Transverse colon (tissue), 4 donors: Measurements from ENCODE around the gene KRT14. TPM values are rescaled to one million over a fixed set of nuclear protein-coding genes. Genes with fewer than 3 reads are reported as not detected.
"Not testable (repeated sequence)": the region's sequence is repeated elsewhere in the genome, so short reads cannot be mapped to it uniquely, and the experiment has no call there.

Experiments
- DNase-seq: peaks from one replicate; pipeline ENCODE4 v3.0.0-alpha.2; 2019
- H3K27ac ChIP-seq, 4 donors: fragments of 200-600 bp; sonication (generic); 2 replicates each; pipeline ENCODE4 v1.5.1; 2016 to 2018; ENCODE audit warnings: inconsistent platforms in 4 of 4
- H3K27me3 ChIP-seq: fragments of 200-600 bp; sonication (generic); 2 replicates; pipeline ENCODE4 v1.5.1; 2017; ENCODE audit warnings: inconsistent platforms
- H3K36me3 ChIP-seq, 4 donors: fragments of 200-600 bp; sonication (generic); 2 replicates each; pipeline ENCODE4 v1.5.1; 2017 to 2019; ENCODE audit warnings: inconsistent platforms in 4 of 4
- H3K4me1 ChIP-seq, 4 donors: fragments of 200-600 bp; sonication (generic); 2 replicates each; pipeline ENCODE4 v1.5.1; 2017 to 2020; ENCODE audit warnings: inconsistent platforms in 4 of 4
- H3K4me3 ChIP-seq, 4 donors: fragments of 200-600 bp; sonication (generic); 1 replicate in 1 of 4; 2 replicates in 3 of 4; pipeline versions ENCODE4 v1.5.1 to v1.6.1; 2017 to 2019; ENCODE audit warnings: inconsistent platforms in 4 of 4
- H3K9me3 ChIP-seq, 2 donors: fragments of 200-600 bp; sonication (generic); 2 replicates each; pipeline ENCODE4 v1.5.1; 2017 to 2019; ENCODE audit warnings: inconsistent platforms in 2 of 2
- CTCF ChIP-seq, 5 experiments: fragments of 200-600 bp in 3 of 5; fragments of 450-650 bp in 2 of 5; sonication (generic) in 3 of 5; IDR thresholded peaks; 1 replicate in 2 of 5; 2 replicates in 3 of 5; pipeline ENCODE4 v1.5.1; 2016 to 2017; ENCODE audit warnings: antibody characterized with exemption in 5 of 5, inconsistent platforms in 3 of 5, mild to moderate bottlenecking in 2 of 5, moderate library complexity in 1 of 5
- EP300 ChIP-seq: sonication (generic); formaldehyde crosslinking; IDR thresholded peaks from one replicate; pipeline ENCODE4 v1.6.1; 2017; ENCODE audit warnings: antibody characterized with exemption, low read depth
- POLR2A ChIP-seq: fragments of 450-650 bp; IDR thresholded peaks from one replicate; pipeline ENCODE4 v1.6.1; 2016; ENCODE audit warnings: antibody characterized with exemption, mild to moderate bottlenecking, moderate library complexity
- POLR2AphosphoS5 ChIP-seq, 3 donors: sonication (generic); formaldehyde crosslinking; IDR thresholded peaks; one replicate each; pipeline ENCODE4 v1.6.1; 2016; ENCODE audit warnings: antibody characterized with exemption in 3 of 3
- WGBS, 2 donors: methylation state at CpG; one replicate each; pipeline ENCODE4 v1.1.5; 2018; ENCODE audit warnings: low coverage in 1 of 2; 5-methylcytosine and 5-hydroxymethylcytosine counted together
- in situ Hi-C, 4 donors: fragments of 200-750 bp; cut with MboI; loops; one replicate each; pipeline versions ENCODE4 v1.15.0 to v1.15.1; 2017; ENCODE audit warnings: low sequenced_read_pairs in 3 of 4, low pct_ligation_motif_present in 1 of 4, low pct_unique_long_range_greater_than_20kb in 1 of 4
- intact Hi-C: fragments of 100-400 bp; cut with DNase I; formaldehyde crosslinking; loops from one replicate; pipeline ENCODE4 v1.15.1; 2023; ENCODE audit warnings: low total_unique reads
- total RNA-seq, 4 donors: library from RNA; depleted of rRNA; stranded (reverse); fragments of >200 nt; gene quantifications; one replicate each; pipeline ENCODE4 v1.1.0, GENCODE V29; 2016

The KRT14 gene
- total RNA-seq, 4 donors from 2014 or later, result 0.32 to 0.68 TPM; not detected in 2

DNA sequence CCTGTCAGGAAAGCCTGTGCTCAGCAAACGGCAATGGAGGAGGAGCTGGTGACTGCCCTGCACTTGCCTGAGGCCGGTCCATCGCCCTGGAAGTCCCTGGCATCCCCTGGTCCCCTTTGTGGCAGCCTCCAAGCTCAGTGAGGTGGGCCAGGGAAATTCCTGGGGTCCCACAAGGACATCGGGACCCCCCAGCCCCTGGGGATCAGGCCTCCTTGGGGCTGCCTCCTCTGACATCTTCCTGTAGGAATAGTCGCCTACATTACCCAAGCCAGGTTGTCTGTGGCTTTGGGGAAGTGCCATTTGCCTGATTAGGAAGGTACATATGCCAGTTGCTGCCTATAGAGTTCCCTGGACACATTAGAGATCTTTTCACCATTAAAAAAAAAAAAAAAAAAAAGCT lies 7.7 kb downstream of the KRT14 start:
- Histone ChIP-seq H3K27ac (peak overlapping the region in 2 of 4 donors; percentile 4 to 14), H3K4me3 (no peak overlapping the region), H3K9me3 (no peaks in the 10 kb centered on the region), H3K36me3 (no peaks in the 10 kb centered on the region), H3K27me3 (peaks cover 10% of the 10 kb centered on the region), H3K4me1 (peaks cover 0 to 11% (median 7%) of the 10 kb centered on the region in 4 donors)
- 73 to 100% methylated on average over 1 to 5 of the region's 5 CpGs for WGBS, 2 donors
- no peak for TF ChIP-seq POLR2AphosphoS5 (IDR thresholded peaks at IDR 0.05)
- no peak for TF ChIP-seq POLR2A
- TF ChIP-seq CTCF (IDR thresholded peaks at IDR 0.05), result no peak
- no peak for TF ChIP-seq EP300
- no peak for DNase-seq
- intact Hi-C loops (no loop called here), in situ Hi-C loops (no loop called here)

DNA sequence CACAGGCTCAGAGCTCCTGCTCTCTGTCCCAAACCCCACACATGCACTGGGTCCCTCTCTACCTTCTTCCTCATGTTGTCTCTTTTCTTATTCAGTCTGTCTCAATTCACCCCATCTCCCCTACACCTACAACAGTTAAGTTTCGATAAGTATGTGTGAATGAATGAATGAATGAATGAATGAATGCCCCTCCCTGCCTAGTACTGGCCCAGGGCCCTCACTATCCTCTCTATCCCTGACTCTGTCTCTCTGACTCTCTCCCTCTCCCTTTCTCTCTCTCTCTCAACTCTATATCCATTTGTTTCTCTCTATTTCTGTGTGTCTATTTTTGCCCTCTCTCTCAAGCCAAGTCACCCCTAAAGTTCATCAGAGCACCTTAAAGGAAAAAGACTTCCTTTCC lies 8.2 kb downstream of the KRT14 start:
- peaks cover 0 to 11% (median 6%) of the 10 kb centered on the region in 4 donors for H3K4me1 ChIP-seq
- TF ChIP-seq POLR2AphosphoS5 (IDR thresholded peaks at IDR 0.05) (no peak), CTCF (IDR thresholded peaks at IDR 0.05) (no peak), POLR2A (no peak), EP300 (no peak)
- no peak overlapping the region for H3K4me3 ChIP-seq
- in situ Hi-C loops (no loop called here), intact Hi-C loops (no loop called here)
- no peak for DNase-seq
- H3K27me3 ChIP-seq, result peaks cover 15% of the 10 kb centered on the region
- peak overlapping the region in 1 of 4 donors; percentile 14 for H3K27ac ChIP-seq
- 63 to 86% methylated on average over 1 of the region's 1 CpG for WGBS, 2 donors
- no peaks in the 10 kb centered on the region for H3K9me3 ChIP-seq
- H3K36me3 ChIP-seq, result no peaks in the 10 kb centered on the region

GRCh38 chr17:41576740-41577139 lies 10.0 kb downstream of the KRT14 start:
- in situ Hi-C loops, intact Hi-C loops, H3K9me3 ChIP-seq, H3K36me3 ChIP-seq, H3K4me1 ChIP-seq, H3K4me3 ChIP-seq, H3K27ac ChIP-seq: not testable (repeated sequence)
- 82% methylated on average over 2 of the region's 4 CpGs; no CpG with 5 or more reads in 1 of the 2 donors for WGBS, 2 donors
- peak; percentile 37 for DNase-seq
- H3K27me3 ChIP-seq, result peaks cover 19% of the 10 kb centered on the region

- H3K27ac ChIP-seq, result no peak overlapping the region
- WGBS, 2 donors, result 57 to 60% methylated on average over 1 to 3 of the region's 3 CpGs
- peaks cover 19% of the 10 kb centered on the region for H3K27me3 ChIP-seq
- H3K36me3 ChIP-seq, result no peaks in the 10 kb centered on the region
- H3K4me3 ChIP-seq, result no peak overlapping the region
- TF ChIP-seq EP300, result no peak
- no peak for TF ChIP-seq POLR2AphosphoS5 (IDR thresholded peaks at IDR 0.05)
- no peak for TF ChIP-seq POLR2A
- TF ChIP-seq CTCF (IDR thresholded peaks at IDR 0.05), result no peak
- no peaks in the 10 kb centered on the region for H3K9me3 ChIP-seq
- in situ Hi-C loops (no loop called here), intact Hi-C loops (no loop called here)
- DNase-seq, result no peak
- peaks cover 0 to 5% (median 0%) of the 10 kb centered on the region in 4 donors for H3K4me1 ChIP-seq
Observed at GRCh38 chr17:41575336-41575735, 11.4 kb downstream of the KRT14 start.
